Hepatocyte (in vitro differentiated cells): Measurements from ENCODE around the gene SPSB1.

Experiments used
- EZH2 ChIP-seq: fragments of 200-600 bp; sonication (generic); IDR thresholded peaks from 2 replicates; pipeline ENCODE4 v1.6.1; 2016; ENCODE audit warnings: antibody characterized with exemption, mild to moderate bottlenecking, borderline replicate concordance
- EZH2phosphoT487 ChIP-seq: fragments of 200-600 bp; sonication (generic); IDR thresholded peaks from one replicate; pipeline ENCODE4 v1.6.1; 2018; ENCODE audit warnings: antibody characterized with exemption, mild to moderate bottlenecking, low read depth, moderate library complexity; ENCODE audit not compliant: unreplicated experiment, severe bottlenecking

DNA sequence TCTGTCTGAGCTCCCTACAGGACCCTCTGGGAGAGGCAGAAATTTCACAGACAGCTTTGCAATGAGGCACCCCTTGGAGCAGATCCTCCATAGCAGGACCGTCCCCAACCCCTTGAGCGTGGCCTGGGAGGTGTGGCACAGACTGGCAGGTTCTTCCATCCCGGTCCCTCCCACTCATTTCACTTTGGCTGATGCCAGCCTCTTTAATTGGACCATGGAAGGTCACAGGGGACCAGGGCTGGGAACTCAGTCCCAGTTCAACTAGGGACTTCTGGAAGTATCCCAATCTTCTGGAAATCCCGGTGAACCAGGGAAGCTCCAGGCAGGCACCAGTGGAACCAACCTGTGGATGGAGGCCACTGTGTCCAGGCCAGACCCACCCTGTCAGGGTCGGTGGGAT, 83.7 kb downstream of the SPSB1 start:
- TF ChIP-seq EZH2phosphoT487 (no peak), EZH2 (no peak)
